Mucosa of descending colon (tissue), 3 donors: Measurements from ENCODE around the gene CACNA1D. TPM values are rescaled to one million over a fixed set of nuclear protein-coding genes. Genes with fewer than 3 reads are reported as not detected.

Experiments
- ATAC-seq: fragments of 200-7000 bp; cut with Tn5 transposase; one replicate; pipeline ENCODE4 v1.9.1; 2020; ENCODE audit warnings: mild to moderate bottlenecking, moderate library complexity
- DNase-seq, 3 donors: peaks; one replicate each; pipeline ENCODE4 v3.0.0-alpha.2; 2020
- H3K36me3 ChIP-seq: fragments of 200-600 bp; one replicate; pipeline ENCODE4 v1.8.0; 2021; ENCODE audit warnings: low read depth, mild to moderate bottlenecking
- H3K4me1 ChIP-seq: fragments of 200-600 bp; one replicate; pipeline ENCODE4 v1.8.0; 2021; ENCODE audit warnings: low read depth, mild to moderate bottlenecking
- H3K4me3 ChIP-seq: fragments of 200-600 bp; one replicate; pipeline ENCODE4 v1.8.0; 2021; ENCODE audit warnings: mild to moderate bottlenecking
- H3K9me3 ChIP-seq: fragments of 200-600 bp; one replicate; pipeline ENCODE4 v1.8.0; 2021; ENCODE audit warnings: mild to moderate bottlenecking
- intact Hi-C, 2 donors: fragments of 100-400 bp; cut with DNase I in 1 of 2; cut with micrococcal nuclease in 1 of 2; formaldehyde crosslinking; loops; one replicate each; pipeline versions ENCODE4 v1.11.0 to v1.11.1; 2022; cut with DNase I, micrococcal nuclease
- total RNA-seq, 3 donors: library from RNA; stranded (reverse); fragmentation: NEBNext Ultra II Directional in 2 of 3; extraction: Animal tissue kit (Norgen Biotek cat#: 25700) in 2 of 3; gene quantifications; one replicate each; pipeline versions ENCODE4 v1.2.1 to v1.2.4, GENCODE V29; 2021 to 2023
- TF ChIP-seq, protein P1 (sequence below): fragments of 200-600 bp; IDR thresholded peaks from one replicate; pipeline ENCODE4 v1.8.0; 2022; ENCODE audit warnings: antibody characterized with exemption, mild to moderate bottlenecking
- donor health status: DM: no; HTN: no; CAD: no; lungs with moderate emphysema.
- donor health status: DM: no; HTN: no; CAD: no.
- donor health status: DM: no; HTN: yes; CAD: no.

The CACNA1D gene
- total RNA-seq, 3 donors from 2014 or later = 13.8 to 38.1 (median 22.2) TPM

DNA sequence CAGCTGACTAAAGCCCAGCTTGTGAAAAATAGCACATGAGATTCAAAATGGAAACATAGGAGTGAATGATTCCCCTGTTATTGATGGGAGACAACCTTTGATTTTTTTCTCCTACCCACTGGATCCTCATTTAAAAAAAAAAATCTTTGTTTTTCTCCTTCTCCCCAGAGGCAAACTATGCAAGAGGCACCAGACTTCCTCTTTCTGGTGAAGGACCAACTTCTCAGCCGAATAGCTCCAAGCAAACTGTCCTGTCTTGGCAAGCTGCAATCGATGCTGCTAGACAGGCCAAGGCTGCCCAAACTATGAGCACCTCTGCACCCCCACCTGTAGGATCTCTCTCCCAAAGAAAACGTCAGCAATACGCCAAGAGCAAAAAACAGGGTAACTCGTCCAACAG lies 2.6 kb downstream of the CACNA1D start:
- Histone ChIP-seq H3K4me1 (peaks cover 10% of the 10 kb centered on the region), H3K4me3 (no peak overlapping the region), H3K9me3 (no peaks in the 10 kb centered on the region), H3K36me3 (no peaks in the 10 kb centered on the region)
- no peak for ATAC-seq
- intact Hi-C loops = no loop called here
- DNase-seq = no peak
- TF ChIP-seq, protein P1, sequence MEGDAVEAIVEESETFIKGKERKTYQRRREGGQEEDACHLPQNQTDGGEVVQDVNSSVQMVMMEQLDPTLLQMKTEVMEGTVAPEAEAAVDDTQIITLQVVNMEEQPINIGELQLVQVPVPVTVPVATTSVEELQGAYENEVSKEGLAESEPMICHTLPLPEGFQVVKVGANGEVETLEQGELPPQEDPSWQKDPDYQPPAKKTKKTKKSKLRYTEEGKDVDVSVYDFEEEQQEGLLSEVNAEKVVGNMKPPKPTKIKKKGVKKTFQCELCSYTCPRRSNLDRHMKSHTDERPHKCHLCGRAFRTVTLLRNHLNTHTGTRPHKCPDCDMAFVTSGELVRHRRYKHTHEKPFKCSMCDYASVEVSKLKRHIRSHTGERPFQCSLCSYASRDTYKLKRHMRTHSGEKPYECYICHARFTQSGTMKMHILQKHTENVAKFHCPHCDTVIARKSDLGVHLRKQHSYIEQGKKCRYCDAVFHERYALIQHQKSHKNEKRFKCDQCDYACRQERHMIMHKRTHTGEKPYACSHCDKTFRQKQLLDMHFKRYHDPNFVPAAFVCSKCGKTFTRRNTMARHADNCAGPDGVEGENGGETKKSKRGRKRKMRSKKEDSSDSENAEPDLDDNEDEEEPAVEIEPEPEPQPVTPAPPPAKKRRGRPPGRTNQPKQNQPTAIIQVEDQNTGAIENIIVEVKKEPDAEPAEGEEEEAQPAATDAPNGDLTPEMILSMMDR = no peak

DNA sequence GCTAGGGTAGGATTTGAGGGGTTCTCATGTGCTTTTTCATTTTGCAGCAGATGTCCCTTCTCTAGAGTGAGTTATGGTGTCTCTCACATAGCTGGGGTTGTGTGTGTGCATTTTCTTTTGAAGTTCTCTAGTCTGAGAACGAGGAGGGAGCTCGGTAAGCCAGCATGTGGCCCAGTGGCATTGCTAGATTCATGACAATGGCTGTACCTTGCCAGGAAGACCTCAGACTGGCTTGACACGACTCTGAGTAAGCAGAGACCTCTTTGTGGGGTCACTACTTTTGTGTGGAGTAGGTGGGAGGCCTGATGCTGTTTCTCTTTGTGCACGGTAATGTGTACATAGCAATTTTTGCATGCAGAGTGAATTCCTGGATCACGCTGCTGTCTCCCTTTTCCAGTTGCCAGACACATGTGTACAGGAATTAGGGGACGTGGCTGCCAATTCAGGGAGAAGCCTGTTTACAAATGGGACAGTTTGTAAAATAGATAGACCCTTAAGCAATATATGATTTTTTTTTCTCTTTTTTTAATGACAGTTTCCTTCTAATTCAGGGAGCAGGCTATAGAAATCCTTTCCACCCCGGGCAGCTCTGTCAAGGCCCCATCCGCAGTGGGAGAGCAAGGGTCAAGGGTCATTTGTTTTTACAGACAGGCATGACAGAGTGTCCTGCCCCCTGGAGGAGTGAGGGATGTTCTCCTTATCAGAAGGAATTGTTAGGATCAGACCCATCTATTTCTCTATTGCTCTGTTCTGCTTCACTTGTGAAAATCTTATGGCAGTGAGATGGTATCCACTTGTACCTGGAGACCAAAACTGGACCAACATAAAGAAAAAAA lies 4.6 kb downstream of the CACNA1D start:
- Histone ChIP-seq H3K9me3 (no peaks in the 10 kb centered on the region), H3K4me3 (no peak overlapping the region), H3K36me3 (no peaks in the 10 kb centered on the region), H3K4me1 (peaks cover 10% of the 10 kb centered on the region)
- DNase-seq = peak in 1 of 3 donors; percentile 42
- ATAC-seq = peak; percentile 22
- intact Hi-C loops = no loop called here
- TF ChIP-seq, protein P1 = no peak

DNA sequence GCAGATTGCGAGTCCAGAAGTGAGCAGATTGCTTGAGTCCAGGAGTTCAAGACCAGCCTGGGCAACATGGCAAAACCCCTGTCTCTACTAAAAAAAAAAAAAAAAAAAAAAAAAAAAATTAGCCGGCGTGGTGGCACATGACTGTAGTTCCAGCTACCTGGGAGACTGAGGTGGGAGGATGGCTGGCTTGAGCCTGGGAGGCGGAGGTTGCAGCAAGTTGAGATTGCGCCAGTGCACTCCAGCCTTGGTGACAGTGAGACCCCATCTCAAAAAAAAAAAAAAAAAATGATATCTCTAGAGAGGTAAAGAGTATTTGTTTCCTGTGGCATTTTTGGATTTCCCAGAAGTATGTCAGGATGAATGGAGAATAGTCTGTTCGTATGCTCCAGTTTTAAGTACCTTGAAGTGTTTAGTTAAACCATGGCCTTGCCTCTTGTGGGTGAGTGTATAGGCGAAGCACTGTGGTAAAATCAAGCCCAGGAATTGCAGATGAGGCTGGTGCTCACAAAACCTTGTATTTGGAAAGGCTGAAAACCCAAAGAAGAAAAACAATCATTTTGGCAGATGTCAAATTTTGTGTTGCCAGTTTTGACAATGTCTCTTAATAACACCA lies 5.9 kb downstream of the CACNA1D start:
- TF ChIP-seq, protein P1 = no peak
- Histone ChIP-seq H3K4me1 (peaks cover 7% of the 10 kb centered on the region), H3K4me3 (no peak overlapping the region), H3K9me3 (no peaks in the 10 kb centered on the region), H3K36me3 (no peaks in the 10 kb centered on the region)
- DNase-seq = no peak
- ATAC-seq = no peak
- intact Hi-C loops = no loop called here

DNA sequence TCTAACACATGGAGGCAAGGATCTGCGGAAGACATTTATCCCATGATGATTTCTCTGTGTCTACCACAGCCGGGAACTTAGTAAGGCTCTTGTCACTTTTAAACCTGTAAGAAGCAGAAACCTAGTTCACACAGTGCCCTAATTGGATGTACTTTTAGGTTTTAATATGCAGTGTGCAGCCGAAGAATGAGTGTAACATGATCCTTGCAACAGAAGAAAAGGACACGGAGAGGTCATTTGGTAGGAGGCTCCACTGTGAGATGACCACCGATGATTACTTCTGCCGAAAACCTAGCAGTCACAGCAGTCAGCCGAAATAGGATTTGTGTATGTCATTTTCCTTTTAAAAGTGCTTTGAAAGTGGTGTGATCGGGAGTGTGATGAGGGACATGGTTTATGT lies 6.8 kb downstream of the CACNA1D start:
- no peak for DNase-seq
- Histone ChIP-seq H3K4me1 (no peaks in the 10 kb centered on the region), H3K9me3 (no peaks in the 10 kb centered on the region), H3K36me3 (no peaks in the 10 kb centered on the region), H3K4me3 (no peak overlapping the region)
- ATAC-seq = no peak
- TF ChIP-seq, protein P1 = no peak
- intact Hi-C loops = no loop called here

DNA sequence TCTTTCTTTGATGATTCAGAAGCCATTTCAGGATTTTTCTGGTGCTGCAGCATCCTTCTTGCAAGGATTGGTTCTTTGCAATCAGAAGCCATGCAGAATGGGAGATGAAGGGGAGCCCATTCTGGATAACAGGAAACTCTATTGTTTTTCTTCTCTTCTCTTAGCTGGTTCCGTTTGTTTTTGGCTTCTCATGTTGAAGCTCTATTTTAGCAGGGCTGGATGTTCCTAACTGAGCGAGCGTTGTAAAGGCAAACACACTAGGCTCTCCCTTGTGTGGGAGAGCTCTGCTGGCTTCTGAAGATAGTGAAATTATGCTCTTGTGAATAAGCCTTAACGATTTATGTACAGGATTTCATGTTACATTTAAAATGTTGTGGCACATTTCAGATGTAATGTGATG lies 8.3 kb downstream of the CACNA1D start:
- Histone ChIP-seq H3K36me3 (no peaks in the 10 kb centered on the region), H3K9me3 (no peaks in the 10 kb centered on the region), H3K4me1 (no peaks in the 10 kb centered on the region), H3K4me3 (no peak overlapping the region)
- TF ChIP-seq, protein P1 = no peak
- ATAC-seq (no peak), DNase-seq (no peak)
- intact Hi-C loops = no loop called here
